SK-N-SH (cell line): ENCODE data around the gene PRICKLE4. TPM values are rescaled to one million over a fixed set of nuclear protein-coding genes. Genes with fewer than 3 reads are reported as not detected.

Experiments
- CTCF ChIA-PET: fragments of 300-600, 350-600 bp; formaldehyde crosslinking; extraction: SDS; loops from one replicate; lab custom pipeline; 2021; lab: Yijun Ruan, JAX
- POLR2A ChIA-PET: fragments of 350-600 bp; sonication (Branson Sonifier 250); formaldehyde crosslinking; extraction: SDS; loops from one replicate; lab custom pipeline; 2020; ENCODE audit warnings: antibody characterized with exemption, inconsistent platforms; lab: Yijun Ruan, JAX
- DNase-seq: peaks from one replicate; pipeline ENCODE4 v3.0.0; 2012
- H2AFZ ChIP-seq: fragments of 200-600 bp; sonication (generic); 2 replicates; pipeline ENCODE4 v1.8.1; 2016; ENCODE audit warnings: antibody characterized with exemption, mild to moderate bottlenecking, low read depth
- H3F3A ChIP-seq: fragments of 200-600 bp; sonication (generic); replicated peaks from 2 replicates; pipeline ENCODE3; 2016; ENCODE audit warnings: antibody characterized with exemption, mild to moderate bottlenecking; ENCODE audit not compliant: insufficient read depth
- H3K27ac ChIP-seq, 2 experiments: fragments of 200-500 bp in 1 of 2; fragments of 200-600 bp in 1 of 2; sonication (Bioruptor generic) in 1 of 2; sonication (generic), shearing (Covaris generic) in 1 of 2; 2 replicates each; pipeline versions ENCODE4 v1.5.1 to v1.6.1; 2014 to 2016; ENCODE audit warnings: low read depth in 2 of 2, inconsistent platforms in 1 of 2, low read length in 1 of 2, mild to moderate bottlenecking in 1 of 2, mixed read lengths in 1 of 2
- H3K27me3 ChIP-seq: fragments of 200-600 bp; sonication (generic), shearing (Covaris generic); 2 replicates; pipeline ENCODE4 v1.6.1; 2016; ENCODE audit warnings: mixed run types; ENCODE audit not compliant: insufficient read depth
- H3K36me3 ChIP-seq, 2 experiments: fragments of 200-500 bp in 1 of 2; fragments of 200-600 bp in 1 of 2; sonication (Bioruptor generic) in 1 of 2; sonication (generic) in 1 of 2; replicated peaks in 1 of 2; 2 replicates each; pipeline versions ENCODE3 to v1.5.1; 2014 to 2016; ENCODE audit warnings: low read length in 1 of 2, mild to moderate bottlenecking in 1 of 2; ENCODE audit not compliant: insufficient read depth in 2 of 2, control insufficient read depth in 1 of 2
- H3K4me1 ChIP-seq, 2 experiments: fragments of 200-500 bp in 1 of 2; fragments of 200-600 bp in 1 of 2; sonication (Bioruptor generic) in 1 of 2; sonication (generic), shearing (Covaris generic) in 1 of 2; 2 replicates each; pipeline versions ENCODE4 v1.5.1 to v1.6.1; 2014 to 2016; ENCODE audit warnings: low read depth in 1 of 2, low read length in 1 of 2, mixed run types in 1 of 2; ENCODE audit not compliant: insufficient read depth in 2 of 2, control insufficient read depth in 1 of 2
- H3K4me2 ChIP-seq: fragments of 200-600 bp; sonication (generic), shearing (Covaris generic); 2 replicates; pipeline ENCODE4 v1.6.1; 2017; ENCODE audit warnings: mixed run types
- H3K4me3 ChIP-seq, 2 experiments: fragments of 200-500 bp in 1 of 2; fragments of 200-600 bp in 1 of 2; sonication (Bioruptor generic) in 1 of 2; sonication (generic), shearing (Covaris generic) in 1 of 2; 2 replicates each; pipeline versions ENCODE4 v1.5.1 to v1.8.1; 2014 to 2016; ENCODE audit warnings: low read depth in 2 of 2, inconsistent platforms in 1 of 2, low read length in 1 of 2, mild to moderate bottlenecking in 1 of 2, mixed read lengths in 1 of 2, moderate library complexity in 1 of 2
- H3K79me2 ChIP-seq: fragments of 200-600 bp; sonication (generic); 2 replicates; pipeline ENCODE4 v1.8.1; 2017; ENCODE audit warnings: mild to moderate bottlenecking; ENCODE audit not compliant: insufficient read depth
- H3K9ac ChIP-seq: fragments of 200-600 bp; sonication (generic); 2 replicates; pipeline ENCODE4 v1.6.1; 2017; ENCODE audit warnings: mixed run types
- H3K9me2 ChIP-seq: fragments of 200-600 bp; sonication (generic); 2 replicates; pipeline ENCODE4 v1.6.1; 2017; ENCODE audit warnings: mixed run types
- H3K9me3 ChIP-seq: fragments of 200-600 bp; sonication (generic); 2 replicates; pipeline ENCODE4 v1.6.1; 2017; ENCODE audit warnings: mixed run types, mild to moderate bottlenecking, moderate library complexity
- H4K20me1 ChIP-seq: fragments of 200-600 bp; sonication (generic); 2 replicates; pipeline ENCODE4 v1.6.1; 2017; ENCODE audit warnings: mild to moderate bottlenecking, mixed run types; ENCODE audit not compliant: insufficient read depth
- CHD2 ChIP-seq: fragments of 150-350 bp; IDR thresholded peaks from 2 replicates; pipeline ENCODE4 v1.6.1; 2018; ENCODE audit warnings: low read length; ENCODE audit not compliant: partially characterized antibody
- ELF1 ChIP-seq: IDR thresholded peaks from 2 replicates; pipeline ENCODE4 v1.4.0; 2012
- EP300 ChIP-seq, 2 experiments: IDR thresholded peaks; 2 replicates each; pipeline versions ENCODE4 v1.4.0 to v1.6.1; 2012; ENCODE audit warnings: borderline replicate concordance in 1 of 2, low read depth in 1 of 2, low read length in 1 of 2
- EZH2phosphoT487 ChIP-seq: fragments of 200-600 bp; sonication (generic); IDR thresholded peaks from 2 replicates; pipeline ENCODE4 v1.6.1; 2017; ENCODE audit warnings: low read depth, mixed run types, mild to moderate bottlenecking, antibody characterized with exemption, moderate library complexity, borderline replicate concordance
- IRF3 ChIP-seq: fragments of 150-350 bp; IDR thresholded peaks from 2 replicates; pipeline ENCODE4 v1.6.1; 2016; ENCODE audit warnings: mild to moderate bottlenecking, low read depth, low read length
- JUND ChIP-seq: IDR thresholded peaks from 2 replicates; pipeline ENCODE4 v1.4.0; 2012
- MAX ChIP-seq: IDR thresholded peaks from 2 replicates; pipeline ENCODE4 v1.4.0; 2012; ENCODE audit warnings: low read depth
- MXI1 ChIP-seq: IDR thresholded peaks from 2 replicates; pipeline ENCODE4 v1.6.1; 2012; ENCODE audit warnings: mild to moderate bottlenecking, low read depth, low read length, improper control_type of control experiment
- PBX3 ChIP-seq: IDR thresholded peaks from 2 replicates; pipeline ENCODE4; 2012
- RAD21 ChIP-seq: IDR thresholded peaks from 2 replicates; pipeline ENCODE4 v1.6.1; 2012; ENCODE audit warnings: mild to moderate bottlenecking, low read length
- RXRA ChIP-seq: IDR thresholded peaks from 2 replicates; pipeline ENCODE4 v1.4.0; 2012; ENCODE audit warnings: low read depth, mild to moderate bottlenecking, borderline replicate concordance
- SIN3A ChIP-seq: IDR thresholded peaks from 2 replicates; pipeline ENCODE4 v1.6.1; 2012; ENCODE audit warnings: low read depth, mild to moderate bottlenecking, low read length, moderate library complexity, borderline replicate concordance
- SMC3 ChIP-seq: IDR thresholded peaks from 2 replicates; pipeline ENCODE4 v1.6.1; 2012; ENCODE audit warnings: low read depth, low read length, improper control_type of control experiment
- TAF1 ChIP-seq: IDR thresholded peaks from 2 replicates; pipeline ENCODE4 v1.6.1; 2012; ENCODE audit warnings: low read depth, mild to moderate bottlenecking, low read length, moderate library complexity, borderline replicate concordance
- TCF12 ChIP-seq: IDR thresholded peaks from 2 replicates; pipeline ENCODE4 v1.4.0; 2012
- YY1 ChIP-seq: IDR thresholded peaks from 2 replicates; pipeline ENCODE4 v1.4.0; 2012; ENCODE audit warnings: low read depth, mild to moderate bottlenecking
- WGBS: methylation state at CpG from one replicate; pipeline ENCODE4 v1.1.6; 2017; ENCODE audit warnings: low lambda C conversion rate; 5-methylcytosine and 5-hydroxymethylcytosine counted together
- polyA plus RNA-seq, 3 experiments: library from polyadenylated mRNA; depleted of rRNA; stranded (reverse); fragments of >200 nt; gene quantifications; 2 replicates each; pipeline ENCODE4 v1.2.3, GENCODE V29; 2012
- TF ChIP-seq, protein P1 (sequence below): fragments of 200-600 bp; sonication (generic); IDR thresholded peaks from 2 replicates; pipeline ENCODE4 v1.6.1; 2017; ENCODE audit warnings: antibody characterized with exemption, mild to moderate bottlenecking, moderate library complexity
- TF ChIP-seq, protein P2 (sequence below): IDR thresholded peaks from 2 replicates; pipeline ENCODE4 v1.4.0; 2012; ENCODE audit warnings: low read depth, borderline replicate concordance
- TF ChIP-seq, protein P3 (sequence below): fragments of 150-350 bp; IDR thresholded peaks from 2 replicates; pipeline ENCODE4 v1.6.1; 2017; ENCODE audit warnings: antibody characterized with exemption, low read length, low read depth, borderline replicate concordance

Gene PRICKLE4
- polyA plus RNA-seq, 1 of the 3 experiments (the other 2 are of a cell fraction) = 3.9 TPM

- Histone ChIP-seq H3K4me1 (peaks cover 24 to 32% of the 10 kb centered on the region in 2 experiments), H3K9me3 (no peaks in the 10 kb centered on the region), H2AFZ (peak within 1 kb of the TSS; percentile 58; the same call in 1 of the 2 replicates), H3F3A (peaks cover 10% of the 10 kb centered on the region), H3K4me2 (peak within 1 kb of the TSS; percentile 93), H3K9ac (peak within 1 kb of the TSS; percentile 58), H3K27me3 (no peaks in the 10 kb centered on the region), H4K20me1 (no peaks in the 10 kb centered on the region), H3K9me2 (no peaks in the 10 kb centered on the region), H3K36me3 (no peaks in the 10 kb centered on the region), H3K4me3 (peak within 1 kb of the TSS; percentile 71 to 72), H3K27ac (peak within 1 kb of the TSS; percentile 81 to 96; a peak in 3 of 4 replicates), H3K79me2 (peaks cover 29% of the 10 kb centered on the region)
- POLR2A ChIA-PET = interaction anchor here (2.2 to 3.6 kb wide), 2 partner anchors 22 to 52 kb away, joined by 6 to 23 read pairs; partner anchors contain the start of gene TOMM6
- CTCF ChIA-PET = interaction anchor here (0.6 to 6.4 kb wide), 28 partner anchors 7 to 367 kb away, joined by 3 to 53 read pairs (median 4); partner anchors contain the start of genes PRICKLE4 and TOMM6
- DNase-seq = peak; percentile 96
- 15% methylated on average over 20 of the region's 50 CpGs for WGBS
- TF ChIP-seq SMC3 (peak; percentile 67), MXI1 (peak; percentile 89), YY1 (peak; percentile 63; the same call in 1 of the 2 replicates), SIN3A (peak; percentile 96), IRF3 (no peak), JUND (no peak), RAD21 (peak; percentile 63), EP300 (IDR thresholded peaks at IDR 0.05; ENCODE audit: borderline replicate concordance in 1 of 2, low read depth in 1 of 2, low read length in 1 of 2) (peak in 1 of 2 experiments; percentile 16; a peak in 1 of 4 replicates), RXRA (no peak), TAF1 (0 out of 2 replicates have a peak, but pooled peaks have one; percentile 37), MAX (0 out of 2 replicates have a peak, but pooled peaks have one; percentile 58), TCF12 (peak; percentile 12; the same call in 1 of the 2 replicates), CHD2 (peak; percentile 89), ELF1 (peak; percentile 63; the same call in 1 of the 2 replicates), EZH2phosphoT487 (no peak), PBX3 (peak; percentile 47)
- TF ChIP-seq, protein P1, sequence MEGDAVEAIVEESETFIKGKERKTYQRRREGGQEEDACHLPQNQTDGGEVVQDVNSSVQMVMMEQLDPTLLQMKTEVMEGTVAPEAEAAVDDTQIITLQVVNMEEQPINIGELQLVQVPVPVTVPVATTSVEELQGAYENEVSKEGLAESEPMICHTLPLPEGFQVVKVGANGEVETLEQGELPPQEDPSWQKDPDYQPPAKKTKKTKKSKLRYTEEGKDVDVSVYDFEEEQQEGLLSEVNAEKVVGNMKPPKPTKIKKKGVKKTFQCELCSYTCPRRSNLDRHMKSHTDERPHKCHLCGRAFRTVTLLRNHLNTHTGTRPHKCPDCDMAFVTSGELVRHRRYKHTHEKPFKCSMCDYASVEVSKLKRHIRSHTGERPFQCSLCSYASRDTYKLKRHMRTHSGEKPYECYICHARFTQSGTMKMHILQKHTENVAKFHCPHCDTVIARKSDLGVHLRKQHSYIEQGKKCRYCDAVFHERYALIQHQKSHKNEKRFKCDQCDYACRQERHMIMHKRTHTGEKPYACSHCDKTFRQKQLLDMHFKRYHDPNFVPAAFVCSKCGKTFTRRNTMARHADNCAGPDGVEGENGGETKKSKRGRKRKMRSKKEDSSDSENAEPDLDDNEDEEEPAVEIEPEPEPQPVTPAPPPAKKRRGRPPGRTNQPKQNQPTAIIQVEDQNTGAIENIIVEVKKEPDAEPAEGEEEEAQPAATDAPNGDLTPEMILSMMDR = peak; percentile 74
- TF ChIP-seq, protein P2, sequence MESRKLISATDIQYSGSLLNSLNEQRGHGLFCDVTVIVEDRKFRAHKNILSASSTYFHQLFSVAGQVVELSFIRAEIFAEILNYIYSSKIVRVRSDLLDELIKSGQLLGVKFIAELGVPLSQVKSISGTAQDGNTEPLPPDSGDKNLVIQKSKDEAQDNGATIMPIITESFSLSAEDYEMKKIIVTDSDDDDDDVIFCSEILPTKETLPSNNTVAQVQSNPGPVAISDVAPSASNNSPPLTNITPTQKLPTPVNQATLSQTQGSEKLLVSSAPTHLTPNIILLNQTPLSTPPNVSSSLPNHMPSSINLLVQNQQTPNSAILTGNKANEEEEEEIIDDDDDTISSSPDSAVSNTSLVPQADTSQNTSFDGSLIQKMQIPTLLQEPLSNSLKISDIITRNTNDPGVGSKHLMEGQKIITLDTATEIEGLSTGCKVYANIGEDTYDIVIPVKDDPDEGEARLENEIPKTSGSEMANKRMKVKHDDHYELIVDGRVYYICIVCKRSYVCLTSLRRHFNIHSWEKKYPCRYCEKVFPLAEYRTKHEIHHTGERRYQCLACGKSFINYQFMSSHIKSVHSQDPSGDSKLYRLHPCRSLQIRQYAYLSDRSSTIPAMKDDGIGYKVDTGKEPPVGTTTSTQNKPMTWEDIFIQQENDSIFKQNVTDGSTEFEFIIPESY = 0 out of 2 replicates have a peak, but pooled peaks have one; percentile 44
- TF ChIP-seq, protein P3, sequence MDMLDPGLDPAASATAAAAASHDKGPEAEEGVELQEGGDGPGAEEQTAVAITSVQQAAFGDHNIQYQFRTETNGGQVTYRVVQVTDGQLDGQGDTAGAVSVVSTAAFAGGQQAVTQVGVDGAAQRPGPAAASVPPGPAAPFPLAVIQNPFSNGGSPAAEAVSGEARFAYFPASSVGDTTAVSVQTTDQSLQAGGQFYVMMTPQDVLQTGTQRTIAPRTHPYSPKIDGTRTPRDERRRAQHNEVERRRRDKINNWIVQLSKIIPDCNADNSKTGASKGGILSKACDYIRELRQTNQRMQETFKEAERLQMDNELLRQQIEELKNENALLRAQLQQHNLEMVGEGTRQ = no peak
Measured at GRCh38 chr6:41735427-41736185, 45.0 kb upstream of the PRICKLE4 start, which contains the start of gene TFEB. Gene TFEB, minus strand, starts transcription at chr6:41735608. Its CDS starts 44,395 bp downstream, at chr6:41691213.
